ENCODE data around the gene GUCA2A.
A peak's percentile ranks its signal among the peaks of the same experiment; 100 is the strongest.

DNA sequence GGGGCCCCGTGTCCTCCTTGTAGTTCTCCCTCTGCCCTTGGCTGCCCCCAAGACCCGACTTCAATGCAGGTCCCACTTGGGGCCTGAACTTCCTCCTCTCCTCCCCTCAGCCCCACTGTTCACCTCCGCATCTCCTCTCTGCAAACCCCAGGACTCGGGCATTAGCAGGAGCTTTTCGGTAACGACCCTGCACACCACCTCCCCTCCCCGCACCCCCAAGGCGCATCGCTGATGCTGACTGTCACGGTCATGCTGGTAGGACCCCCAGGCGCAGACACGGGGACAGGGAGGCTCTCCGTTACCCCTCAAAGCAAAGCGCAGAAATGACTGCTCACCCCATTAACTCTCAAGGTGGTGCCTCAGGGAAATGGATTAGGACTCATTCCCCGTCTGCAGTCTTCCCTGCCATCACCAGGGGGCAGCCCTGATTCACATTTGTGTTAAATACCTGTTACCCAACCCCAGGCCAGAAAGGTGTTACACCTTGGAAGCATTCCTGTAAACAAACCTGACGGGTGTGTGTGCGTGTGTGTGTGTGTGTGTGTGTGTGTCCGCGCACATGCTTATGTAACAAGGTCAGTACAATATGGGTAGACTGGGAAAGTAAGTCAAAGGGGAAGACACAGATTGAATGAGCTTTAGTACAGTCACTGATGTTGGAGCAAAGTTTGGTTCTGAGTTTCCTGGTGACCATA is 17.8 kb downstream of the GUCA2A start:
- TF ChIP-seq, protein P1, sequence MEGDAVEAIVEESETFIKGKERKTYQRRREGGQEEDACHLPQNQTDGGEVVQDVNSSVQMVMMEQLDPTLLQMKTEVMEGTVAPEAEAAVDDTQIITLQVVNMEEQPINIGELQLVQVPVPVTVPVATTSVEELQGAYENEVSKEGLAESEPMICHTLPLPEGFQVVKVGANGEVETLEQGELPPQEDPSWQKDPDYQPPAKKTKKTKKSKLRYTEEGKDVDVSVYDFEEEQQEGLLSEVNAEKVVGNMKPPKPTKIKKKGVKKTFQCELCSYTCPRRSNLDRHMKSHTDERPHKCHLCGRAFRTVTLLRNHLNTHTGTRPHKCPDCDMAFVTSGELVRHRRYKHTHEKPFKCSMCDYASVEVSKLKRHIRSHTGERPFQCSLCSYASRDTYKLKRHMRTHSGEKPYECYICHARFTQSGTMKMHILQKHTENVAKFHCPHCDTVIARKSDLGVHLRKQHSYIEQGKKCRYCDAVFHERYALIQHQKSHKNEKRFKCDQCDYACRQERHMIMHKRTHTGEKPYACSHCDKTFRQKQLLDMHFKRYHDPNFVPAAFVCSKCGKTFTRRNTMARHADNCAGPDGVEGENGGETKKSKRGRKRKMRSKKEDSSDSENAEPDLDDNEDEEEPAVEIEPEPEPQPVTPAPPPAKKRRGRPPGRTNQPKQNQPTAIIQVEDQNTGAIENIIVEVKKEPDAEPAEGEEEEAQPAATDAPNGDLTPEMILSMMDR (IDR thresholded peaks at IDR 0.05), result peak; percentile 85
- TF ChIP-seq YY1 (IDR thresholded peaks at IDR 0.05; ENCODE audit: low read depth), result no peak
- no peak for TF ChIP-seq POLR2AphosphoS5 (IDR thresholded peaks at IDR 0.05; ENCODE audit: low read depth, low read length)
- TF ChIP-seq EP300 (IDR thresholded peaks at IDR 0.05; ENCODE audit: borderline replicate concordance in 1 of 2, low read depth in 1 of 2, low read length in 1 of 2), result no peak
- TF ChIP-seq EZH2phosphoT487 (IDR thresholded peaks at IDR 0.05; ENCODE audit: borderline replicate concordance, low read depth), result no peak
- TF ChIP-seq RFX5 (IDR thresholded peaks at IDR 0.05; ENCODE audit: low read length), result no peak
- TF ChIP-seq FOXM1 (IDR thresholded peaks at IDR 0.05; ENCODE audit: low read depth), result no peak
- no peak for TF ChIP-seq TAF1 (IDR thresholded peaks at IDR 0.05; ENCODE audit: borderline replicate concordance, low read depth, low read length)
- TF ChIP-seq, protein P2, sequence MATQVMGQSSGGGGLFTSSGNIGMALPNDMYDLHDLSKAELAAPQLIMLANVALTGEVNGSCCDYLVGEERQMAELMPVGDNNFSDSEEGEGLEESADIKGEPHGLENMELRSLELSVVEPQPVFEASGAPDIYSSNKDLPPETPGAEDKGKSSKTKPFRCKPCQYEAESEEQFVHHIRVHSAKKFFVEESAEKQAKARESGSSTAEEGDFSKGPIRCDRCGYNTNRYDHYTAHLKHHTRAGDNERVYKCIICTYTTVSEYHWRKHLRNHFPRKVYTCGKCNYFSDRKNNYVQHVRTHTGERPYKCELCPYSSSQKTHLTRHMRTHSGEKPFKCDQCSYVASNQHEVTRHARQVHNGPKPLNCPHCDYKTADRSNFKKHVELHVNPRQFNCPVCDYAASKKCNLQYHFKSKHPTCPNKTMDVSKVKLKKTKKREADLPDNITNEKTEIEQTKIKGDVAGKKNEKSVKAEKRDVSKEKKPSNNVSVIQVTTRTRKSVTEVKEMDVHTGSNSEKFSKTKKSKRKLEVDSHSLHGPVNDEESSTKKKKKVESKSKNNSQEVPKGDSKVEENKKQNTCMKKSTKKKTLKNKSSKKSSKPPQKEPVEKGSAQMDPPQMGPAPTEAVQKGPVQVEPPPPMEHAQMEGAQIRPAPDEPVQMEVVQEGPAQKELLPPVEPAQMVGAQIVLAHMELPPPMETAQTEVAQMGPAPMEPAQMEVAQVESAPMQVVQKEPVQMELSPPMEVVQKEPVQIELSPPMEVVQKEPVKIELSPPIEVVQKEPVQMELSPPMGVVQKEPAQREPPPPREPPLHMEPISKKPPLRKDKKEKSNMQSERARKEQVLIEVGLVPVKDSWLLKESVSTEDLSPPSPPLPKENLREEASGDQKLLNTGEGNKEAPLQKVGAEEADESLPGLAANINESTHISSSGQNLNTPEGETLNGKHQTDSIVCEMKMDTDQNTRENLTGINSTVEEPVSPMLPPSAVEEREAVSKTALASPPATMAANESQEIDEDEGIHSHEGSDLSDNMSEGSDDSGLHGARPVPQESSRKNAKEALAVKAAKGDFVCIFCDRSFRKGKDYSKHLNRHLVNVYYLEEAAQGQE (IDR thresholded peaks at IDR 0.05; ENCODE audit: low read depth, low read length), result no peak
- TF ChIP-seq MXI1 (IDR thresholded peaks at IDR 0.05; ENCODE audit: low read depth, low read length), result no peak
